ENCODE measurements around the gene L3MBTL4.
"Not testable (repeated sequence)": the region's sequence is repeated elsewhere in the genome, so short reads cannot be mapped to it uniquely, and the experiment has no call there.

The L3MBTL4 gene

GRCh38 chr18:6406075-6406909, 8.4 kb downstream of the L3MBTL4 start:
- no peak for DNase-seq

GRCh38 chr18:6405237-6406074, 9.3 kb downstream of the L3MBTL4 start:
- peak; percentile 52 to 86 for DNase-seq

- no peak for DNase-seq
Measured at GRCh38 chr18:6404834-6405233, 9.9 kb downstream of the L3MBTL4 start.

- DNase-seq = peak; percentile 10 to 44
Measured at GRCh38 chr18:6401687-6402086, 13.0 kb downstream of the L3MBTL4 start.

- DNase-seq = no peak
Measured at GRCh38 chr18:6399776-6400175, 14.9 kb downstream of the L3MBTL4 start.

GRCh38 chr18:6397931-6398566, 16.7 kb downstream of the L3MBTL4 start:
- DNase-seq = no peak

GRCh38 chr18:6396847-6397246, 17.9 kb downstream of the L3MBTL4 start:
- DNase-seq = no peak

- DNase-seq = no peak
Measured at GRCh38 chr18:6396276-6396675, 18.4 kb downstream of the L3MBTL4 start.

GRCh38 chr18:6389005-6389404, 25.7 kb downstream of the L3MBTL4 start:
- DNase-seq = no peak

- no peak for DNase-seq
Measured at GRCh38 chr18:6382963-6383362, 31.7 kb downstream of the L3MBTL4 start.

GRCh38 chr18:6377473-6377872, 37.2 kb downstream of the L3MBTL4 start:
- not testable (repeated sequence) for DNase-seq

GRCh38 chr18:6376433-6377229, 38.1 kb downstream of the L3MBTL4 start:
- no peak for DNase-seq

GRCh38 chr18:6374935-6375529, 39.7 kb downstream of the L3MBTL4 start:
- DNase-seq = peak in 1 of 2 experiments; percentile 29

GRCh38 chr18:6374340-6374739, 40.4 kb downstream of the L3MBTL4 start:
- DNase-seq = peak; percentile 73 to 92

- no peak for DNase-seq
Measured at GRCh38 chr18:6373187-6373586, 41.5 kb downstream of the L3MBTL4 start.

- peak; percentile 85 to 93 for DNase-seq
Measured at GRCh38 chr18:6370886-6371635, 43.6 kb downstream of the L3MBTL4 start.

GRCh38 chr18:6370410-6370809, 44.3 kb downstream of the L3MBTL4 start:
- DNase-seq = peak; percentile 59 to 71

- no peak for DNase-seq
Measured at GRCh38 chr18:6368017-6368416, 46.7 kb downstream of the L3MBTL4 start.

GRCh38 chr18:6367208-6367607, 47.5 kb downstream of the L3MBTL4 start:
- DNase-seq = peak in 1 of 2 experiments; percentile 7

GRCh38 chr18:6366776-6367175, 47.9 kb downstream of the L3MBTL4 start:
- no peak for DNase-seq

- DNase-seq = no peak
Measured at GRCh38 chr18:6365385-6365784, 49.3 kb downstream of the L3MBTL4 start.

Data from NCI-H2081 (cell line).